ENCODE data around the gene PGK1. TPM values are rescaled to one million over a fixed set of nuclear protein-coding genes. Genes with fewer than 3 reads are reported as not detected.
"Not testable (repeated sequence)": the region's sequence is repeated elsewhere in the genome, so short reads cannot be mapped to it uniquely, and the experiment has no call there.

Gene PGK1
- total RNA-seq, 1 donor from 2014 or later: 125 TPM

DNA sequence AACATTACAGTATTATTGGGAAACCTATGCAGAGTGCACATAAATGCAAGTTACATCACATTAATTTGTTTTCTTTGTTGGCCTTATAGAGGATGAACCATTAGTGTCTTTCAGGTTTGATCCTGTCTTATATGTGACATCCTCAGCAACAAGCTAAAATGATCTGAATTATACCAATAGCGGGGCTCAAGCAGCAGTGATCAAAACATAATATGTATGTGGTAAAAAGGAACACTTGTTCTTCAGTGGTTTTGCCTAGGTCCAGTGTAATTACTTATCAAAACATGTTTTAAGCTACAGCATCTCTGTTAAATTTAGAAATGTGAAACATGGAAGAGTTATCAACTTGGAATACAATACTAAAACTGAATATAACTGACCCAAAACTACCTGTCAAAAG lies 26.3 kb downstream of the PGK1 start:
- Histone ChIP-seq H3K27ac (ENCODE audit: low read depth, low read length) (no peak overlapping the region), H3K9me3 (ENCODE audit: control insufficient read depth in 3 of 3, low read length in 3 of 3) (no peaks in the 10 kb centered on the region), H3K4me3 (ENCODE audit: low read length in 3 of 3) (no peak overlapping the region), H3K9ac (ENCODE audit: low read depth in 1 of 3, low read length in 3 of 3) (no peak overlapping the region), H3K4me1 (ENCODE audit: control insufficient read depth in 3 of 3, insufficient read depth in 3 of 3, low read length in 3 of 3) (no peaks in the 10 kb centered on the region), H3K27me3 (ENCODE audit: control insufficient read depth in 3 of 3, insufficient read depth in 3 of 3, low read length in 3 of 3) (no peaks in the 10 kb centered on the region), H3K36me3 (ENCODE audit: control insufficient read depth in 3 of 3, insufficient read depth in 3 of 3, low read length in 3 of 3) (peaks cover 2 to 21% (median 4%) of the 10 kb centered on the region in 3 donors)

DNA sequence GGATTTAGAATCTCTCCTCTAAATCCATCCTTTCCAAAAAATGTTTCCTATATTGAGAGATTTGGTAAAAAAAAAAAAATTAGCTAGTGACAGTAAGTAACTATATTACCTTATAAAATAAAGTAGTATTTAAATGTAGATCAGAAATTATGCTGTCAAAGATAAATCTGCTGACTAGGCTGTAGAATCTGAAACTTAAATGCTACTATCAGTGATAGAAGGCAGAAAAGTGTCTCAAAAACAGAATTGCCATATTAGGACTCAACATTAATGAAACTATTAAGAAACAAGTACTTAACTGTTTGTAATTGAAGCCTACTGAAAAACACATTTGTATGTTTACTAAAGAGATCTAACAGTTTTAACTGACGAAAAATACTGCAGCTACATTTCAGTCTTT lies 27.1 kb downstream of the PGK1 start:
- no peak overlapping the region for H3K27ac ChIP-seq (ENCODE audit: low read depth, low read length)

GRCh38 chrX:78133238-78133960 lies 29.4 kb downstream of the PGK1 start:
- H3K27me3 ChIP-seq (ENCODE audit: control insufficient read depth in 3 of 3, insufficient read depth in 3 of 3, low read length in 3 of 3): no peaks in the 10 kb centered on the region
- H3K27ac ChIP-seq (ENCODE audit: low read depth, low read length): no peak overlapping the region
- H3K36me3 ChIP-seq (ENCODE audit: control insufficient read depth in 3 of 3, insufficient read depth in 3 of 3, low read length in 3 of 3): peaks cover 0 to 1% (median 0%) of the 10 kb centered on the region in 3 donors
- no peak overlapping the region for H3K4me3 ChIP-seq (ENCODE audit: low read length in 3 of 3)
- H3K4me1 ChIP-seq (ENCODE audit: control insufficient read depth in 3 of 3, insufficient read depth in 3 of 3, low read length in 3 of 3): no peaks in the 10 kb centered on the region
- no peaks in the 10 kb centered on the region for H3K9me3 ChIP-seq (ENCODE audit: control insufficient read depth in 3 of 3, low read length in 3 of 3)
- no peak overlapping the region for H3K9ac ChIP-seq (ENCODE audit: low read depth in 1 of 3, low read length in 3 of 3)

More for the DNA sequence above, 27.1 kb downstream of the PGK1 start:
- no peak overlapping the region for H3K9ac ChIP-seq (ENCODE audit: low read depth in 1 of 3, low read length in 3 of 3)
- H3K27me3 ChIP-seq (ENCODE audit: control insufficient read depth in 3 of 3, insufficient read depth in 3 of 3, low read length in 3 of 3): no peaks in the 10 kb centered on the region
- peaks cover 0 to 17% (median 2%) of the 10 kb centered on the region in 3 donors for H3K36me3 ChIP-seq (ENCODE audit: control insufficient read depth in 3 of 3, insufficient read depth in 3 of 3, low read length in 3 of 3)
- no peaks in the 10 kb centered on the region for H3K9me3 ChIP-seq (ENCODE audit: control insufficient read depth in 3 of 3, low read length in 3 of 3)
- no peak overlapping the region for H3K4me3 ChIP-seq (ENCODE audit: low read length in 3 of 3)
- H3K4me1 ChIP-seq (ENCODE audit: control insufficient read depth in 3 of 3, insufficient read depth in 3 of 3, low read length in 3 of 3): no peaks in the 10 kb centered on the region

DNA sequence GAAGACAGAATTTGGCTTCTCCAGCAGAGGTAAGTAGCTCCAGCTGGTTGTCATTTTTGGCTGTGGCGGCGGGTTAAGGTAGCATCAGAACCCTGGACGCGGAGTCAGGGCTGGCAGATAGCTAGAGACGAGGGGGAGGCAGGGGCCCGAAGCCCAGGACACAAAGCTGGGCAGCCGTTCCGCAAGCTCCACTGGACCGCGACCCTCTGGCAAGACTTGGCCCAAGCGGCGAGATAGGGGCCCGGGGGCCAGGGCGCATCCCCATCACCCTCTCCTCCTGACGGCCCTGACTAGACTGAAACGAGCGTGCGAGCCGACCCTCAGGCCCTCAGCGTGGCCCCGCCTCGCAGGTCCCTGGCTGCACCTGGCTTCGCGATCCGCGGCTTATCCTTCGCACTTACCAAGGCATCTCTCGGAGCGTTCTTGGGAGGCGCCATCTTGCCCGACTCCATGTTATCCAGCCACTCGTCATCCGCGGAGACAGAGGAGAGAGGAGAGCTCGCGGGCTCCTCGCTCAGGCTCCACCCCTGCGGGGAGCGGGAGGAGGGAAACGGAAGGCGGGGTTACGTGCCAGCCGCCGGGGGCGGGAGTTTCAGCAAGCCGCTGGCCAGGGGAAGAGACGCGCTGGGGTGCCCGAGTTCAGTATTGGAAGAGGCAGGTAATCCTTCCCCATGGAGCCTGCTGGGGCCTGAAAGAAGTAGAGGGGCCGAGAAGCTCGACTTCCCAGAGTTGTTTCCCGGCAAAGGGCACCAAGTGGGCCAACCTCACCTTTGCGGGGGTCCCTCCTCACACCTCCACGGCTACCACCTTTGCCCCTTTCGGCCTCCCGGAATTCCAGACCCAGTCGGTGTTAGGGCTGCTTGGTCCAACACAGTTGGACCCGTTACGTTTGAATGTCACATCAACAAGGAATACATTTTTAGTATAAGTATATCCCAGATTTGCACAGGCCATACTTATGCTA lies 35.4 kb downstream of the PGK1 start, which contains the start of gene TAF9B:
TSS of gene TAF9B (minus strand) at position 491 of the 964 bp plus-strand sequence. CDS start at position 452, 39 bp downstream.
- H3K36me3 ChIP-seq (ENCODE audit: control insufficient read depth in 3 of 3, insufficient read depth in 3 of 3, low read length in 3 of 3): no peaks in the 10 kb centered on the region
- no peaks in the 10 kb centered on the region for H3K9me3 ChIP-seq (ENCODE audit: control insufficient read depth in 3 of 3, low read length in 3 of 3)
- peak within 1 kb of the TSS; percentile 71 for H3K27ac ChIP-seq (ENCODE audit: low read depth, low read length)
- peak within 1 kb of the TSS; percentile 79 to 89 (median 83) for H3K4me3 ChIP-seq (ENCODE audit: low read length in 3 of 3)
- H3K4me1 ChIP-seq (ENCODE audit: control insufficient read depth in 3 of 3, insufficient read depth in 3 of 3, low read length in 3 of 3): no peaks in the 10 kb centered on the region
- peak within 1 kb of the TSS; percentile 76 to 81 (median 77) for H3K9ac ChIP-seq (ENCODE audit: low read depth in 1 of 3, low read length in 3 of 3)
- H3K27me3 ChIP-seq (ENCODE audit: control insufficient read depth in 3 of 3, insufficient read depth in 3 of 3, low read length in 3 of 3): no peaks in the 10 kb centered on the region

GRCh38 chrX:78140206-78140605 lies 36.2 kb downstream of the PGK1 start:
- H3K4me3 ChIP-seq (ENCODE audit: low read length in 3 of 3): peak overlapping the region in 2 of 3 donors; percentile 79 to 89
- H3K27me3 ChIP-seq (ENCODE audit: control insufficient read depth in 3 of 3, insufficient read depth in 3 of 3, low read length in 3 of 3): no peaks in the 10 kb centered on the region
- H3K4me1 ChIP-seq (ENCODE audit: control insufficient read depth in 3 of 3, insufficient read depth in 3 of 3, low read length in 3 of 3): no peaks in the 10 kb centered on the region
- no peaks in the 10 kb centered on the region for H3K9me3 ChIP-seq (ENCODE audit: control insufficient read depth in 3 of 3, low read length in 3 of 3)
- no peak overlapping the region for H3K27ac ChIP-seq (ENCODE audit: low read depth, low read length)
- H3K9ac ChIP-seq (ENCODE audit: low read depth in 1 of 3, low read length in 3 of 3): peak overlapping the region in 1 of 3 donors; percentile 76
- H3K36me3 ChIP-seq (ENCODE audit: control insufficient read depth in 3 of 3, insufficient read depth in 3 of 3, low read length in 3 of 3): no peaks in the 10 kb centered on the region

DNA sequence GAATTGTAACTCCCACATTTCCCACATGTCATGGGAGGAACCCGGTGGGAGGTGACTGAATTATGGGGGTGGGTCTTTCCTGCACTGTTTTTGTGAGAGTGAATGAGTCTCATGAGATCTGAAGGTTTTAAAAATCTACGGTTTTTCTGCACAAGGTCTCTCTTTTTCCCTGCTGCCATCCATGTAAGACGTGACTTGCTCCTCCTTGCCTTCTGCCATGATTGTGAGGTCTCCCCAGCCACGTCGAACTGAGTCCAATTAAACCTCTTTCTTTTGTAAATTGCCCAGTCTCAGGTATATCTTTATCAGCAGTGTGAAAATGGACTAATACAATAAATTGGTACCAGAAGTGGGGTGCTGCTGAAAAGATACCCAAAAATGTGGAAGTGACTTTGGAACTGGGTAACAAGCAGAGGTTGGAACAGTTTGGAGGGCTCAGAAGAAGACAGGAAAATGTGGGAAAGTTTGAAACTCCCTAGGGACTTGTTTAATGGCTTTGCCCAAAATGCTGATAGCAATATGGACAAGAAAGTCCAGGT lies 43.0 kb downstream of the PGK1 start:
- H3K9me3 ChIP-seq (ENCODE audit: control insufficient read depth in 3 of 3, low read length in 3 of 3); H3K27ac ChIP-seq (ENCODE audit: low read depth, low read length): not testable (repeated sequence)

GRCh38 chrX:78157373-78157772 lies 53.3 kb downstream of the PGK1 start:
- H3K9me3 ChIP-seq (ENCODE audit: control insufficient read depth in 3 of 3, low read length in 3 of 3); H3K36me3 ChIP-seq (ENCODE audit: control insufficient read depth in 3 of 3, insufficient read depth in 3 of 3, low read length in 3 of 3); H3K4me1 ChIP-seq (ENCODE audit: control insufficient read depth in 3 of 3, insufficient read depth in 3 of 3, low read length in 3 of 3); H3K27ac ChIP-seq (ENCODE audit: low read depth, low read length); H3K4me3 ChIP-seq (ENCODE audit: low read length in 3 of 3); H3K9ac ChIP-seq (ENCODE audit: low read depth in 1 of 3, low read length in 3 of 3); H3K27me3 ChIP-seq (ENCODE audit: control insufficient read depth in 3 of 3, insufficient read depth in 3 of 3, low read length in 3 of 3): not testable (repeated sequence)

More for the DNA sequence above, 43.0 kb downstream of the PGK1 start:
- not testable (repeated sequence) for H3K4me3 ChIP-seq (ENCODE audit: low read length in 3 of 3); H3K36me3 ChIP-seq (ENCODE audit: control insufficient read depth in 3 of 3, insufficient read depth in 3 of 3, low read length in 3 of 3); H3K27me3 ChIP-seq (ENCODE audit: control insufficient read depth in 3 of 3, insufficient read depth in 3 of 3, low read length in 3 of 3); H3K9ac ChIP-seq (ENCODE audit: low read depth in 1 of 3, low read length in 3 of 3); H3K4me1 ChIP-seq (ENCODE audit: control insufficient read depth in 3 of 3, insufficient read depth in 3 of 3, low read length in 3 of 3)

GRCh38 chrX:78157846-78158245 lies 53.8 kb downstream of the PGK1 start:
- not testable (repeated sequence) for H3K9ac ChIP-seq (ENCODE audit: low read depth in 1 of 3, low read length in 3 of 3); H3K27me3 ChIP-seq (ENCODE audit: control insufficient read depth in 3 of 3, insufficient read depth in 3 of 3, low read length in 3 of 3); H3K36me3 ChIP-seq (ENCODE audit: control insufficient read depth in 3 of 3, insufficient read depth in 3 of 3, low read length in 3 of 3); H3K9me3 ChIP-seq (ENCODE audit: control insufficient read depth in 3 of 3, low read length in 3 of 3); H3K4me1 ChIP-seq (ENCODE audit: control insufficient read depth in 3 of 3, insufficient read depth in 3 of 3, low read length in 3 of 3); H3K27ac ChIP-seq (ENCODE audit: low read depth, low read length); H3K4me3 ChIP-seq (ENCODE audit: low read length in 3 of 3)

- not testable (repeated sequence) for H3K27ac ChIP-seq (ENCODE audit: low read depth, low read length); H3K9me3 ChIP-seq (ENCODE audit: control insufficient read depth in 3 of 3, low read length in 3 of 3); H3K36me3 ChIP-seq (ENCODE audit: control insufficient read depth in 3 of 3, insufficient read depth in 3 of 3, low read length in 3 of 3); H3K4me3 ChIP-seq (ENCODE audit: low read length in 3 of 3); H3K4me1 ChIP-seq (ENCODE audit: control insufficient read depth in 3 of 3, insufficient read depth in 3 of 3, low read length in 3 of 3); H3K27me3 ChIP-seq (ENCODE audit: control insufficient read depth in 3 of 3, insufficient read depth in 3 of 3, low read length in 3 of 3); H3K9ac ChIP-seq (ENCODE audit: low read depth in 1 of 3, low read length in 3 of 3)
Observed at GRCh38 chrX:78160711-78161110, 56.7 kb downstream of the PGK1 start.

GRCh38 chrX:78163175-78163574 lies 59.1 kb downstream of the PGK1 start:
- H3K9me3 ChIP-seq (ENCODE audit: control insufficient read depth in 3 of 3, low read length in 3 of 3); H3K9ac ChIP-seq (ENCODE audit: low read depth in 1 of 3, low read length in 3 of 3); H3K27me3 ChIP-seq (ENCODE audit: control insufficient read depth in 3 of 3, insufficient read depth in 3 of 3, low read length in 3 of 3); H3K36me3 ChIP-seq (ENCODE audit: control insufficient read depth in 3 of 3, insufficient read depth in 3 of 3, low read length in 3 of 3); H3K4me3 ChIP-seq (ENCODE audit: low read length in 3 of 3); H3K4me1 ChIP-seq (ENCODE audit: control insufficient read depth in 3 of 3, insufficient read depth in 3 of 3, low read length in 3 of 3); H3K27ac ChIP-seq (ENCODE audit: low read depth, low read length): not testable (repeated sequence)

All from skeletal muscle tissue (tissue), 4 donors.